GM18520 (cell line): ENCODE data around the gene PTPRA.
"Not testable (repeated sequence)": the region's sequence is repeated elsewhere in the genome, so short reads cannot be mapped to it uniquely, and the experiment has no call there.

Experiments
- ATAC-seq: cut with Tn5 transposase; IDR thresholded peaks from one replicate; pipeline ENCODE4 v1.9.1; 2021; ENCODE audit not compliant: unreplicated experiment

The PTPRA gene

GRCh38 chr20:3071610-3072529 lies 198.6 kb downstream of the PTPRA start, which contains the start of gene OXT:
TSS of gene OXT (plus strand) at chr20:3071620. CDS start at chr20:3071656, 36 bp downstream.
- ATAC-seq = no peak

- no peak for ATAC-seq
Measured at GRCh38 chr20:3072530-3073250, 199.4 kb downstream of the PTPRA start.

DNA sequence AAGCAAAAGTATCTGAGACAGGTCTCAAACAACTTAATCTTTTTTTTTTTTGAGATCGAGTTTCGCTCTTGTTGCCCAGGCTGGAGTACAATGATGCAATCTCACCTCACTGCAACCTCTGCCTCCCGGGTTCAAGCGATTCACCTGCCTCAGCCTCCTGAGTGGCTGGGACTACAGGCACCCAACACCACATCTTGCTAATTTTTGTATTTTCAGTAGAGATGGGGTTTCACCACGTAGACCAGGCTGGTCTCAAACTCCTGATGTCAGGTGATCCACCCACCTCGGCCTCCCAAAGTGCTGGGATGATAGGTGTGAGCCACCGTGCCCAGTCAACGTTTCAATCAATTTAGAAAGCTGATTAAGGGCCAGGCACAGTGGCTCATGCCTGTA lies 200.0 kb downstream of the PTPRA start:
- ATAC-seq = not testable (repeated sequence)

DNA sequence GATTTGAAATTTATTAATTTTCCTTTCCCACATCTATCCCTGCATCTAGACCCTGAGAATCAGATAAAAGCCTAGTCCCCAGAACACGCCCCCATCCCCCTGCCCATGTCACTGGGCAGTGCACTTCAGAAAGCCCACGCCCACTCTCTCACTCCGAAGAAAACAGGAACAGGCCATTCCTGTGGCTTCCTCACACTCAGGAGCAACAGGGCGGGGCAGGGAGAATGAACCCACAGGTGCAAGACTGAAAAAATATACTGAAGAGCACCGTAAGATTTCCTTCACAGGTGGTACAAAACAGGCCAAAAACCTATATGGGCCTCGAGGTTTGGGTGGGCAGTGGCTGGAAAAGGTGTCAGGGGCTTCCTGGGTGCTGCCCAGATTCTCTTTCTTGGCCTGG lies 201.5 kb downstream of the PTPRA start:
- ATAC-seq = no peak

- not testable (repeated sequence) for ATAC-seq
Measured at GRCh38 chr20:3075315-3075714, 202.0 kb downstream of the PTPRA start.

DNA sequence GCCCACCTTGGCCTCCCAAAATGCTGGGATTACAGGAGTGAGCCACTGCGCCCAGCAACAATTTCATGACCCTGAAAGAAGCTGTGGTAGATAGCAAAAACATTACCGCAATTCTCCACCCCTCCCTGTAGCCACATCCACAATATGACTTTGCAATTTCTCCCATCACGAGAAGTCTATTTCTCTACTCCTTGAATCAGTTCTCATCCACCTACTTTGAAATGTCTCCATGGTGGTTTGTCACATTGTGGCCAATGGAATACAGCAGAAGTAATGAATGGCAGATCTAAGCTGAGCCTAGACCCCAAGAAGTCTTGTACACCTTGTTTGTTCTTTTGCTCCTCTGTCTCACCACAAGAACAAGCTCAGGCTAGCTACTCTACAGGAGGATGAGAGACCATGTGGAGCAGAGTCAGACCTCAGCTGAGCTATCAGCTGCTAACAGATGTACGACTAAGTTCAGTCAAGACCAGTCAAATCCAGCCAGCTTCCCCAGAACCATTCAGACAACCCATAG lies 204.4 kb downstream of the PTPRA start:
- no peak for ATAC-seq

DNA sequence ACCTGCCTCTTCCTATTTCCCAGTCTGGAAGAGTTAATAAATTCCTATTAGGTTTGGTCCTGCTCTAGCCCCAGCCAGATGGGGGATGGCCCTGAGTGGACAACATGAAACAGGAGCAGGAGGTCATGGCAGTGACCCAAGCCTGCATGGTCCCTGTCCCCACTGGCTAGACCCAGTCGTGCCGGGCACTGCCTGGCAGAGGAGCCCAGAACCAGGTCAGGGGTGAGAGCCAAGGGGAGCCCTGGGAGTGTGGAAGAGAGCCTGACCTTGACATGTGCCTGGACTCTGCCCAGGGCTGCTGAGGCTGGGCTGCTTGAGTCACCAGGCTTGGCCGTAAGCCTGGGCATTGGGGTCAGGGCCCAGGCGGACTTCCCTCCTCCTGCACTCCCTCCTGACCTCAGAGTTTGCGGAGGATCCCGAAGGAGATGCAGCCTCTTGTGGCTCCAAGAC lies 207.7 kb downstream of the PTPRA start:
- ATAC-seq = no peak

DNA sequence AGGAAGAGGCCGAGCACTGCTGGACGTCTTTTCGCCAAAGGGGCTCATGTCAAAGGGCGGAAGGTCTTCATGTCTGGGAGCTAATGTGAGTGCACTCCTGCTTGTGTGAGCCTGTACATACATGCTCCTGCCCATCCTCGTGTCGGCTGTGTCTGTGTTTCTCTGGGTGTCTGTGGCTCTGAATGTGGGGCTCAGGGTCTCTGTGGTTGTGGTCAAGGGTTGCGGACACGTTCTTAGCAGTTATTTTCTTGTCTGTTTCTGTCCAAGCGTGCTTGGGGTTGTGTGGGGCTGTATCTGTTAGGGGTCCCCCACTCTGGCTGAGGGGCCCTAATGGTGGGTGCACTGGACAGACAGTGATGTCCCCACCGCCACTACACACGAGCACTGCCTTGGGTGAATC lies 208.4 kb downstream of the PTPRA start:
- no peak for ATAC-seq

GRCh38 chr20:3082306-3082951 lies 209.1 kb downstream of the PTPRA start:
- no peak for ATAC-seq

DNA sequence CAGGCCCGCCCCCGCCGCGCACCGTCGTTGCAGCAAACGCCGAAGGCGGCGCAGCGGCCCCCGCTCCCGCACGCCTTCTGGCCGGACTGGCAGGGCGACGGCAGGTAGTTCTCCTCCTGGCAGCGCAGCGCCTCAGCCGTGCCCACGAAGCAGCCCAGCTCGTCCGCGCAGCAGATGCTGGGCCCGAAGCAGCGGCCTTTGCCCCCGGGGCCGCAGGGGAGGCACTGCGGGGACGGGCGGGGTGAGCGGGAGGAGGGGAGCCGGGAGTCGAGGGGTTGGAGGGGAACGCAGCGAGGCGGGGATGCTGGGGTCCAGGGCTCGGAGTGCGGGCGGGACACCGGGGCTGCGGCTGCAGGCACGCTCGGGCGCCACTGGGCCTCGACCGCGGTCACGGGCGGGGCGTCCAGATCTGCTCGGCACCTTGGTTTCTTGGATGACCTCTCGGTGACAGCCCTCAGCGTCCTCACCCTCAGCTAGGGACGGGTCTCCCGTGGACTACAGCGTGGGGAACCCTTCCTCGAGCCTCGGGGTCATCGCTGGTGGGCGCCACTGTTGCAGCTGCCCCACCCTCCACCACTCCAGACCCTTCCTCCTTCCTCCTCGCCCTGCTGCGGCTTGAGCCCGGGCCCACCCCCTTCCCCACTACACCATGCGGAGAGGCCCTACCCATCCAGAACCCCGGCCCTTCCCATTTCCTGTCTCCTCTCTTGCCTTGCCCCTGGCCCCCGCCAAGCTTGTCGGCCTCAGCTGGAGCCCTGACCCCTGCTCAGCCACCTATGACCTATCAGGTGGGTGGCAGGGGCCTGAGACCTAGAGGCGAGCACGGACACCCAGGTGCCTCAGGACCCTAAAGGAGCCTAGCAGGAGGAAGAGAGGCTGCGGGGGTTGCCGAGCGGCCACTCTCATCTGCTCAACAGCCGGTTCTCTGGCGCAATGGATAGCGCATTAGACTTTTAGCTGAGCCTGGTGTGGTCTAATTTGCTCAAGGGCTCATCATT lies 210.0 kb downstream of the PTPRA start:
- ATAC-seq = no peak

DNA sequence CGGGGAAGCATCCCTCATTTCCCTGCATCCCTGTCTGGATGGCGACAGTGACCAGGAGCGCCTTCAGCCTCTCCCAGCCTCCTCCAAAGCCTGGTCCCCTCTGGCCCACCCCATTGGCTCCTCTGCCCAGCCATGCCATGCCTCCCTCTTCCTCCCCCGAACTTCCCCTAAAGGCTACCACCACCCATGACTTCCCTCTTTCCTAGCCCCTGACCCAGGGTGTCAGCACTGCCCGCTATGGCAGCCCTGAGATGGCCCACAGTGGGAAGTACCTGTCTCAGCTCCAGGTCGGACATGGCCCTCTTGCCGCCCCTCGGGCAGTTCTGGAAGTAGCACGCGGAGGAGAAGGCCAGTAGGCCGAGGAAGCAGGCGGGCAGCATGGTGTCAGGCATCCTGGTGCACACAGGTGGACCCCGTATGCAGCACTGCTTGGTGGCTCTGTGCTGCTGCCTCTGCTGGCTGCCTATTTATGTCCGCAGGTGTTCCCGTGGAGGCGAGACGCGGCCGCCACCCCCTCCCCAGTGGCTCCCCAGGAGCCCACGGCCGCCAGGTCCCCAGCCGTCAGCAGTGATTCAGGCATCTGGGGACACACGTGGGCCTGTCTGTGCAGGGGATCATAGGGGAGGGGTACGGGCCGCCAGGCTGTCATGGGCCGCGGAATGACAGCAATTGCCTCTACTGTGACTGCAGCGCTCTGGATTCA lies 211.2 kb downstream of the PTPRA start, which contains the start of gene AVP:
Gene AVP, minus strand, starts transcription at position 442 of the 703 bp plus-strand sequence. Its CDS starts 50 bp downstream, at position 392.
- ATAC-seq = no peak

DNA sequence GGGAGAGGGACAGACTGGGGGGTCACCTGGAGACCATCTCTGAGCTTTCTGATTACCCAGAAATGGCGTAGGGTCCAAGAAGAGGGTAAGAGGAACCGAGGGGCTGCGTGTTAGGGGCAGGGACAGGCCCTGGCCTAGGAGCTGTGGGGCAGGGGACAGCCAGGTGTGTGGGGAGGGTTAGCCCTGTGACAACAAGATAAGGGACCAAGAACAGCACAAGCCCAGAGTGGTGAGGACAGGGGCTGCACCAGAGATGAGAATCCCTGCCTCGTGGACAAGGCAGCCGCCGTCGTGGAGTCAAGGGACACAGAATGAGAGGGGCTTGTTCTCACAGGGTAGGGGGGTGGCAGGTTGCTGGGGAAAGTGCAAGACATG lies 211.7 kb downstream of the PTPRA start:
- no peak for ATAC-seq

GRCh38 chr20:3085571-3086072 lies 212.3 kb downstream of the PTPRA start:
- ATAC-seq = no peak

DNA sequence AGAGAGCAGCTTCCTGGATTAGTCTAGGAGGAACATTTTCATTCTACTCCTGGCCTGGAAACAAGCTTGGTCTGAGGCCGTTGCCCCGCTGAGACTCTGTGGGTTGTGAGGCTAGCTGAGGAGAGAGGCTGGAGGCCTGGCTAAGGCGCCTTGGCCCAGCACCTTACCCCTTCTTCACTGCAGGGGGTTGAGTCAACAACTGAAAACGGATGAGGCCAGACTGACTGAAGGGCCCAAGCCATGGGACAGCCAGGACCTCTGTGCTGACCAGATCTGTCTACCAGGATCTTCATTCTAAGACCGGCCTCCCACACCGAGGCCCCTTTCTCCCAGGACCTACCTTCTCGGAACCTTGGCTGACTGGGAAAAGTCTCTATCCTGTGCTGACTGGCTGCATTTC lies 214.8 kb downstream of the PTPRA start:
- ATAC-seq = no peak
